Mucosa of descending colon (tissue), 3 donors: ENCODE data around the gene ZC3H7B. TPM values are rescaled to one million over a fixed set of nuclear protein-coding genes. Genes with fewer than 3 reads are reported as not detected.

ENCODE experiments used
- ATAC-seq: fragments of 200-7000 bp; cut with Tn5 transposase; one replicate; pipeline ENCODE4 v1.9.1; 2020; ENCODE audit warnings: mild to moderate bottlenecking, moderate library complexity
- DNase-seq, 3 donors: peaks; one replicate each; pipeline ENCODE4 v3.0.0-alpha.2; 2020
- H3K36me3 ChIP-seq: fragments of 200-600 bp; one replicate; pipeline ENCODE4 v1.8.0; 2021; ENCODE audit warnings: low read depth, mild to moderate bottlenecking
- H3K4me1 ChIP-seq: fragments of 200-600 bp; one replicate; pipeline ENCODE4 v1.8.0; 2021; ENCODE audit warnings: low read depth, mild to moderate bottlenecking
- H3K4me3 ChIP-seq: fragments of 200-600 bp; one replicate; pipeline ENCODE4 v1.8.0; 2021; ENCODE audit warnings: mild to moderate bottlenecking
- H3K9me3 ChIP-seq: fragments of 200-600 bp; one replicate; pipeline ENCODE4 v1.8.0; 2021; ENCODE audit warnings: mild to moderate bottlenecking
- intact Hi-C, 2 donors: fragments of 100-400 bp; cut with DNase I in 1 of 2; cut with micrococcal nuclease in 1 of 2; formaldehyde crosslinking; loops; one replicate each; pipeline versions ENCODE4 v1.11.0 to v1.11.1; 2022; cut with DNase I, micrococcal nuclease
- total RNA-seq, 3 donors: library from RNA; stranded (reverse); fragmentation: NEBNext Ultra II Directional in 2 of 3; extraction: Animal tissue kit (Norgen Biotek cat#: 25700) in 2 of 3; gene quantifications; one replicate each; pipeline versions ENCODE4 v1.2.1 to v1.2.4, GENCODE V29; 2021 to 2023
- TF ChIP-seq, protein P1 (sequence below): fragments of 200-600 bp; IDR thresholded peaks from one replicate; pipeline ENCODE4 v1.8.0; 2022; ENCODE audit warnings: antibody characterized with exemption, mild to moderate bottlenecking
- donor health status: DM: no; HTN: no; CAD: no; lungs with moderate emphysema.
- donor health status: DM: no; HTN: no; CAD: no.
- donor health status: DM: no; HTN: yes; CAD: no.

ZC3H7B gene
- total RNA-seq, 3 donors from 2014 or later: 37.8 to 57.5 (median 39.3) TPM

DNA sequence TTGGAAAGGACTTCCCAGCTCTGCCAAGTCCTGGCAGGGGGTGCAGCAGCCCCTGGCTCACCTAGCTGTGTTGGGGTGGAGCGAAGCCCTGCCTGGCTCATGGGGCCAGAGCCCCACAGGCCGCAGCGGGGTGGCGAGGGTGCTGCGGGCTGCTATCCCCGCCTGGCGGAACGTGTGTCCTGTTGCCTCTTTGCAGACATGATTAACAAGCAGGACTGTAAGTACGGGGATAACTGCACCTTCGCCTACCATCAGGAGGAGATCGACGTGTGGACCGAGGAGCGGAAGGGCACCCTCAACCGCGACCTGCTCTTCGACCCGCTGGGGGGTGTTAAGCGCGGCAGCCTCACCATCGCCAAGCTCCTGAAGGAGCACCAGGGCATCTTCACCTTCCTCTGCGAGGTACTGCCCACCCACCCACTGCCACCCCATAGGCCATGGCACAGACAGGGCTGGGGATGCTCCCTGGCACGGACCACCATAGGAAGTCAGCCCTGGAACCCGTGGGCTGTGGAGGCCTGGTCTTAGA is 44.5 kb downstream of the ZC3H7B start:
- Histone ChIP-seq H3K36me3 (no peaks in the 10 kb centered on the region), H3K4me1 (peaks cover 3% of the 10 kb centered on the region), H3K4me3 (no peak overlapping the region), H3K9me3 (no peaks in the 10 kb centered on the region)
- no peak for DNase-seq
- intact Hi-C loops: no loop called here
- ATAC-seq: no peak
- TF ChIP-seq, protein P1, sequence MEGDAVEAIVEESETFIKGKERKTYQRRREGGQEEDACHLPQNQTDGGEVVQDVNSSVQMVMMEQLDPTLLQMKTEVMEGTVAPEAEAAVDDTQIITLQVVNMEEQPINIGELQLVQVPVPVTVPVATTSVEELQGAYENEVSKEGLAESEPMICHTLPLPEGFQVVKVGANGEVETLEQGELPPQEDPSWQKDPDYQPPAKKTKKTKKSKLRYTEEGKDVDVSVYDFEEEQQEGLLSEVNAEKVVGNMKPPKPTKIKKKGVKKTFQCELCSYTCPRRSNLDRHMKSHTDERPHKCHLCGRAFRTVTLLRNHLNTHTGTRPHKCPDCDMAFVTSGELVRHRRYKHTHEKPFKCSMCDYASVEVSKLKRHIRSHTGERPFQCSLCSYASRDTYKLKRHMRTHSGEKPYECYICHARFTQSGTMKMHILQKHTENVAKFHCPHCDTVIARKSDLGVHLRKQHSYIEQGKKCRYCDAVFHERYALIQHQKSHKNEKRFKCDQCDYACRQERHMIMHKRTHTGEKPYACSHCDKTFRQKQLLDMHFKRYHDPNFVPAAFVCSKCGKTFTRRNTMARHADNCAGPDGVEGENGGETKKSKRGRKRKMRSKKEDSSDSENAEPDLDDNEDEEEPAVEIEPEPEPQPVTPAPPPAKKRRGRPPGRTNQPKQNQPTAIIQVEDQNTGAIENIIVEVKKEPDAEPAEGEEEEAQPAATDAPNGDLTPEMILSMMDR: no peak

DNA sequence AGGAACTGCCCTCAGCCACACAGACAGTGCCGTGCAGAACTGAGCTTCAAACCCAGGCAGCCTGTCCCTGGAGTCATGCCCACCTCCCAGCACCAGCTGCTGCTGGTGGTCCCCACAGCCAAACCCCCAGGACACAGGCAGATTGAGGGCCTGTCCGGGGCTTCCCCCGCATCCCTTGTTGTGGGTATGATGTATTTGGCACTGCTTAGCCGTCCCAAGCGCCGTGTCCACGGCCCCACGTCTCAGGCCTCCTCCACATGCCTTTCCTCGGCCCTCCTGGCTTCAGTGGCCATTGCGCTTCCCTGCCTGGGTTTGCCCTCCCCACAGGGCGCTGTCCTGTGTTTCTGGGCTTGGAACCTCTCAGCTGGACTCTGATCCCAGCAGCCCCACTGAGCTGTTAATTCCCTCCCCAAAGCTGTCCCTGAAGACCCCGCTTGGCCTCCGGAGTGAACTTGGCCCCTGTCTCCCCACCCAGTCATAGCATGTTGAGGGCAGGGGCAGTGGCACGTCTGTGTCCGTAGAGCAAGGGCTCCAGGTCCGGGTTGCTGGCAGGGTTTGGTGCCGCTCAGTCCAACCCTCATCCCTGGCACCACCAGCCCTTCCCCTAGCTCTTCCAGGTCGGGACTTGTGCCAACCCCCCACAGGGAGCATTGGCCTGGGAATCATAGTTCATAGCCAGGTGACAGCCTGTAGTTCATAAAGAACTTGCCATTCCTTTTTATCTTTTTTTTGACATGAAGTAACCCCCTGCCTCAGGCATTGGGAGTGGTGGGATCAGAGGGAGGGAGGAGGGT is 45.9 kb downstream of the ZC3H7B start:
- intact Hi-C loops: no loop called here
- ATAC-seq (no peak), DNase-seq (no peak)
- H3K36me3 ChIP-seq: peaks cover 4% of the 10 kb centered on the region
- H3K4me3 ChIP-seq: no peak overlapping the region
- peaks cover 3% of the 10 kb centered on the region for H3K4me1 ChIP-seq
- TF ChIP-seq, protein P1: no peak
- no peaks in the 10 kb centered on the region for H3K9me3 ChIP-seq

DNA sequence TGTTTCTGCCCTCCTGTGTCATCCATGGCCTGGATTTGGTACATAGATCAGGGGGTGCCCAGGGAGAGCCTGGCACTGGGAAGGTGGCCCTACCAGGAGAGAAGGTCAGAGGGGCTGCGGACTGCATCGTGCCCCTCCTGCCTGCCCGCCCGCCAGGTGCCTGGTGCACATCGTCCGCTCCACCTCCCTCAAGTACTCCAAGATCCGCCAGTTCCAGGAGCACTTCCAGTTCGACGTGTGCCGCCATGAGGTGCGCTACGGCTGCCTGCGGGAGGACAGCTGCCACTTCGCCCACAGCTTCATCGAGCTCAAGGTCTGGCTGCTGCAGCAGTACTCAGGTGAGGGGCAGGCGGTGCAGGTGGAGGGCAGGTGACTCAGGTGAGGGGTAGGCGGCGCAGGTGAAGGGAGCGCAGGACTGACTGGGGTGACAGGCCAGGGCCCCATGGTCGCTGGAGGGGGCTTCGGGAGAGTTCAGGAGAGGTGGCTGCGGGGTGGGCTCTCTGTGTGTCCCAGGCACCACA is 47.7 kb downstream of the ZC3H7B start:
- TF ChIP-seq, protein P1: no peak
- intact Hi-C loops: no loop called here
- Histone ChIP-seq H3K36me3 (peaks cover 4% of the 10 kb centered on the region), H3K9me3 (no peaks in the 10 kb centered on the region), H3K4me1 (peaks cover 3% of the 10 kb centered on the region), H3K4me3 (no peak overlapping the region)
- ATAC-seq: no peak
- no peak for DNase-seq

DNA sequence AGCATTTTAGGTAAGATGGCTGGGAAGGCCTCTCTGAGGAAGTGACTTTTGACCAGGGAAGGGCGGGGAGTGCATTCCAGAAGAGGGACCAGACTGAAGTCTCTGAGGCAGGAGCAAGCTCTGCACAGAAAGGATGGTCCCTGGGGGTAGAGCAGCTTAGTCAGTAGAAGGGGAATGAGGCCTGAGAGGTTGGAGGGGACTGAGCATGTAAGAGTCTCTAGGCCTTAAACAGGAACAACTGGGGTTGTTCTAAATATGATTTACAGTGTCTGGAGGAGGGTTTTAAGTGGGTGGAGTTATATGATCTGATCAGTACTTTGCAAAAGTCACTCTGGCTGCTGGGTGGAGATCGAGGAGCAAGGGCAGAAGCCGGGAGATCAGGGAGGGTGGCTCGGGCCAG is 48.8 kb downstream of the ZC3H7B start:
- ATAC-seq (peak; percentile 75), DNase-seq (peak in 1 of 3 donors; percentile 26)
- Histone ChIP-seq H3K36me3 (peaks cover 4% of the 10 kb centered on the region), H3K4me1 (peaks cover 3% of the 10 kb centered on the region), H3K4me3 (no peak overlapping the region), H3K9me3 (no peaks in the 10 kb centered on the region)
- TF ChIP-seq, protein P1: no peak
- intact Hi-C loops: no loop called here

DNA sequence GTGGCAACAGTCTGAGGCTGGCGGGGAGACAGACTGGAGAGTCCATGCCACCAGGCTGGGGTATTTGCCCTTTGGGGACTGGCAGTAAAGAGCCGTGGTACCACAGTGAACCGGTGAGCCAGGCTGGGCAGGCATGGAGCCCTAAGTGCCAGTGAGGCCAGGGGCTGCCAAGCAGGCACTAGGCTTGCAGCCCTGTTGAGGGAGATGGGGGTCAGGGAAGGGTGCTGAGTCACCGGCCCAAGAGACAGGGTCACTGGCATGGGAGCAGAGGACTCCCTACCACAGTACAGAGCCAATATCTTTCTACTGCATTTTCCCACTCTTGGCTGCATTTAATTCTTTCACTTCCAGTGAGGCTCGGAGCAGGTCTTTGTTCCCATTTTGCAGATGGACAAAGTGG is 49.7 kb downstream of the ZC3H7B start:
- ATAC-seq (no peak), DNase-seq (no peak)
- H3K4me3 ChIP-seq: no peak overlapping the region
- TF ChIP-seq, protein P1: no peak
- intact Hi-C loops: no loop called here
- H3K36me3 ChIP-seq: peaks cover 5% of the 10 kb centered on the region
- no peaks in the 10 kb centered on the region for H3K9me3 ChIP-seq
- H3K4me1 ChIP-seq: peaks cover 3% of the 10 kb centered on the region
